ENCODE data around the gene IRF2. TPM values are rescaled to one million over a fixed set of nuclear protein-coding genes. Genes with fewer than 3 reads are reported as not detected.
"Not testable (repeated sequence)": the region's sequence is repeated elsewhere in the genome, so short reads cannot be mapped to it uniquely, and the experiment has no call there.

The IRF2 gene
- total RNA-seq, 2 experiments from 2014 or later, result 11.4 to 14.9 TPM

- POLR2A ChIA-PET, result no interaction called here
- Mint-ChIP-seq H3K27ac (no peak overlapping the region), H3K4me3 (no peak overlapping the region), H3K36me3 (ENCODE audit: low read depth) (no peaks in the 10 kb centered on the region), H3K4me1 (ENCODE audit: low read depth) (peaks cover 16% of the 10 kb centered on the region), H3K27me3 (no peaks in the 10 kb centered on the region), H3K9me3 (no peaks in the 10 kb centered on the region)
- ATAC-seq (ENCODE audit: poor library complexity), result no peak
- Histone ChIP-seq H3K4me3 (ENCODE audit: low read length) (no peak overlapping the region), H3K27ac (ENCODE audit: low read depth in 1 of 2, low read length in 2 of 2) (no peak overlapping the region), H3K4me1 (ENCODE audit: insufficient read depth, low read length) (peaks cover under 1% of the 10 kb centered on the region), H3K9me3 (ENCODE audit: control insufficient read depth in 1 of 2, insufficient read depth in 1 of 2, low read length in 2 of 2) (no peaks in the 10 kb centered on the region), H3K27me3 (ENCODE audit: control insufficient read depth in 1 of 2, insufficient read depth in 2 of 2, low read length in 2 of 2) (no peaks in the 10 kb centered on the region), H3K36me3 (ENCODE audit: insufficient read depth, low read length) (no peaks in the 10 kb centered on the region)
- intact Hi-C loops (cut with DNase I, micrococcal nuclease), result no loop called here
- no peak for TF ChIP-seq CTCF (IDR thresholded peaks at IDR 0.05)
- no peak for DNase-seq
- CTCF ChIA-PET, result no interaction called here
Observed at GRCh38 chr4:184376923-184377322, 97.4 kb downstream of the IRF2 start.

GRCh38 chr4:184376126-184376838, 98.1 kb downstream of the IRF2 start:
- H3K27ac Mint-ChIP-seq, result no peak overlapping the region
- no peak for TF ChIP-seq CTCF (IDR thresholded peaks at IDR 0.05)
- intact Hi-C loops (cut with DNase I, micrococcal nuclease), result no loop called here
- H3K4me1 Mint-ChIP-seq (ENCODE audit: low read depth), result peaks cover 10% of the 10 kb centered on the region
- ATAC-seq (ENCODE audit: poor library complexity), result no peak
- no peaks in the 10 kb centered on the region for H3K36me3 Mint-ChIP-seq (ENCODE audit: low read depth)
- POLR2A ChIA-PET, result no interaction called here
- Histone ChIP-seq H3K27me3 (ENCODE audit: control insufficient read depth in 1 of 2, insufficient read depth in 2 of 2, low read length in 2 of 2) (no peaks in the 10 kb centered on the region), H3K4me1 (ENCODE audit: insufficient read depth, low read length) (no peaks in the 10 kb centered on the region), H3K27ac (ENCODE audit: low read depth in 1 of 2, low read length in 2 of 2) (no peak overlapping the region), H3K36me3 (ENCODE audit: insufficient read depth, low read length) (no peaks in the 10 kb centered on the region), H3K4me3 (ENCODE audit: low read length) (no peak overlapping the region), H3K9me3 (ENCODE audit: control insufficient read depth in 1 of 2, insufficient read depth in 1 of 2, low read length in 2 of 2) (no peaks in the 10 kb centered on the region)
- CTCF ChIA-PET, result no interaction called here
- no peaks in the 10 kb centered on the region for H3K9me3 Mint-ChIP-seq
- no peak for DNase-seq
- no peaks in the 10 kb centered on the region for H3K27me3 Mint-ChIP-seq
- no peak overlapping the region for H3K4me3 Mint-ChIP-seq

GRCh38 chr4:184375623-184376022, 98.7 kb downstream of the IRF2 start:
- H3K4me1 ChIP-seq (ENCODE audit: insufficient read depth, low read length); H3K27me3 ChIP-seq (ENCODE audit: control insufficient read depth in 1 of 2, insufficient read depth in 2 of 2, low read length in 2 of 2); H3K4me3 Mint-ChIP-seq; H3K36me3 ChIP-seq (ENCODE audit: insufficient read depth, low read length); H3K4me3 ChIP-seq (ENCODE audit: low read length); H3K27me3 Mint-ChIP-seq; POLR2A ChIA-PET; H3K9me3 ChIP-seq (ENCODE audit: control insufficient read depth in 1 of 2, insufficient read depth in 1 of 2, low read length in 2 of 2); intact Hi-C loops (cut with DNase I, micrococcal nuclease); H3K36me3 Mint-ChIP-seq (ENCODE audit: low read depth); ATAC-seq (ENCODE audit: poor library complexity); H3K9me3 Mint-ChIP-seq; H3K27ac ChIP-seq (ENCODE audit: low read depth in 1 of 2, low read length in 2 of 2); H3K4me1 Mint-ChIP-seq (ENCODE audit: low read depth); H3K27ac Mint-ChIP-seq; CTCF ChIA-PET: not testable (repeated sequence)
- peak in 2 of 14 experiments; percentile 32 to 53 for DNase-seq

GRCh38 chr4:184375027-184375426, 99.3 kb downstream of the IRF2 start:
- CTCF ChIA-PET, result no interaction called here

More at GRCh38 chr4:184375027-184375426, 99.3 kb downstream of the IRF2 start:
- Mint-ChIP-seq H3K9me3 (no peaks in the 10 kb centered on the region), H3K27ac (no peak overlapping the region), H3K36me3 (ENCODE audit: low read depth) (no peaks in the 10 kb centered on the region), H3K4me3 (no peak overlapping the region), H3K27me3 (no peaks in the 10 kb centered on the region), H3K4me1 (ENCODE audit: low read depth) (peaks cover 3% of the 10 kb centered on the region)
- no peaks in the 10 kb centered on the region for H3K27me3 ChIP-seq (ENCODE audit: control insufficient read depth in 1 of 2, insufficient read depth in 2 of 2, low read length in 2 of 2)
- no peak for DNase-seq
- no peaks in the 10 kb centered on the region for H3K36me3 ChIP-seq (ENCODE audit: insufficient read depth, low read length)
- intact Hi-C loops (cut with DNase I, micrococcal nuclease), result no loop called here
- no peak overlapping the region for H3K4me3 ChIP-seq (ENCODE audit: low read length)
- POLR2A ChIA-PET, result no interaction called here
- TF ChIP-seq CTCF (IDR thresholded peaks at IDR 0.05), result no peak
- H3K9me3 ChIP-seq (ENCODE audit: control insufficient read depth in 1 of 2, insufficient read depth in 1 of 2, low read length in 2 of 2), result no peaks in the 10 kb centered on the region
- H3K4me1 ChIP-seq (ENCODE audit: insufficient read depth, low read length), result no peaks in the 10 kb centered on the region
- no peak overlapping the region for H3K27ac ChIP-seq (ENCODE audit: low read depth in 1 of 2, low read length in 2 of 2)
- no peak for ATAC-seq (ENCODE audit: poor library complexity)
